GM12891 (cell line): ENCODE measurements around the gene ERGIC1. TPM values are rescaled to one million over a fixed set of nuclear protein-coding genes. Genes with fewer than 3 reads are reported as not detected.
A peak's percentile ranks its signal among the peaks of the same experiment; 100 is the strongest.
"Not testable (repeated sequence)": the region's sequence is repeated elsewhere in the genome, so short reads cannot be mapped to it uniquely, and the experiment has no call there.

Experiments
- DNase-seq: peaks from one replicate; pipeline ENCODE4 v3.0.0; 2011; ENCODE audit warnings: low spot score; ENCODE audit not compliant: insufficient read length
- FAIRE-seq: peaks from 2 replicates; lab custom pipeline; 2011; peaks lifted over from hg19 to GRCh38; lab: Jason Lieb, UNC
- PAX5 ChIP-seq: IDR thresholded peaks from 2 replicates; pipeline ENCODE4 v1.6.1; 2011; ENCODE audit warnings: low read length, moderate library complexity, mild to moderate bottlenecking; ENCODE audit not compliant: insufficient read depth, severe bottlenecking
- POLR2A ChIP-seq: IDR thresholded peaks from 2 replicates; pipeline ENCODE4 v1.6.1; 2011; ENCODE audit warnings: low read depth, low read length, control low read depth
- POLR2AphosphoS5 ChIP-seq: IDR thresholded peaks from 2 replicates; pipeline ENCODE4 v1.6.1; 2011; ENCODE audit warnings: low read depth, low read length, control low read depth
- POU2F2 ChIP-seq: IDR thresholded peaks from 2 replicates; pipeline ENCODE4 v1.6.1; 2011; ENCODE audit warnings: low read depth, mild to moderate bottlenecking, control low read depth, low read length, moderate library complexity
- SPI1 ChIP-seq: IDR thresholded peaks from 2 replicates; pipeline ENCODE4 v1.6.1; 2011; ENCODE audit warnings: low read depth, low read length, control low read depth
- TAF1 ChIP-seq: IDR thresholded peaks from 2 replicates; pipeline ENCODE4 v1.6.1; 2011; ENCODE audit warnings: low read depth, low read length, control low read depth
- polyA plus RNA-seq: library from polyadenylated mRNA; unstranded; fragments of >200 nt; gene quantifications from one replicate; pipeline ENCODE4 v1.2.1, GENCODE V29; 2012; ENCODE audit warnings: low read depth, missing spikeins, inconsistent platforms; ENCODE audit not compliant: missing spikeins

Gene ERGIC1
- polyA plus RNA-seq, result 57.4 TPM

GRCh38 chr5:172833686-172834414 is at the start of gene ERGIC1:
TSS of gene ERGIC1 (plus strand) at chr5:172834251. CDS start at chr5:172834414, 163 bp downstream.
- DNase-seq, result peak; percentile 79
- 0 out of 2 replicates have a peak, but pooled peaks have one; percentile 38 for TF ChIP-seq POLR2AphosphoS5
- no peak for TF ChIP-seq TAF1
- no peak for TF ChIP-seq PAX5
- 0 out of 2 replicates have a peak, but pooled peaks have one; percentile 10 for TF ChIP-seq SPI1
- TF ChIP-seq POLR2A, result peak; percentile 43; the same call in 1 of the 2 replicates
- peak; percentile 81 for FAIRE-seq

GRCh38 chr5:172785429-172786088 is 48.5 kb upstream of the ERGIC1 start:
- DNase-seq (no peak), FAIRE-seq (no peak)
- TF ChIP-seq SPI1 (no peak), POLR2AphosphoS5 (no peak), TAF1 (no peak), POLR2A (no peak), PAX5 (no peak), POU2F2 (no peak)

- TF ChIP-seq POU2F2 (no peak), TAF1 (no peak), POLR2AphosphoS5 (no peak), POLR2A (no peak), SPI1 (no peak), PAX5 (no peak)
- DNase-seq (no peak), FAIRE-seq (no peak)
These were observed 47.2 kb upstream of the ERGIC1 start for GRCh38 chr5:172786736-172787462.

- FAIRE-seq, DNase-seq: not testable (repeated sequence)
These were observed 46.5 kb upstream of the ERGIC1 start for GRCh38 chr5:172787538-172787937.

GRCh38 chr5:172788771-172789686 is 45.0 kb upstream of the ERGIC1 start:
- FAIRE-seq (no peak), DNase-seq (no peak)
- no peak for TF ChIP-seq PAX5
- TF ChIP-seq POU2F2, result no peak
- no peak for TF ChIP-seq POLR2A
- TF ChIP-seq SPI1, result no peak
- no peak for TF ChIP-seq POLR2AphosphoS5
- no peak for TF ChIP-seq TAF1

GRCh38 chr5:172789687-172790495 is 44.2 kb upstream of the ERGIC1 start:
- TF ChIP-seq PAX5 (no peak), SPI1 (no peak), POU2F2 (no peak), TAF1 (no peak), POLR2A (no peak), POLR2AphosphoS5 (no peak)
- DNase-seq (no peak), FAIRE-seq (no peak)

GRCh38 chr5:172790496-172790889 is 43.6 kb upstream of the ERGIC1 start:
- DNase-seq (no peak), FAIRE-seq (no peak)
- TF ChIP-seq POLR2AphosphoS5 (no peak), TAF1 (no peak), POU2F2 (no peak), PAX5 (no peak), SPI1 (no peak), POLR2A (no peak)

- no peak for TF ChIP-seq POLR2AphosphoS5
- no peak for TF ChIP-seq PAX5
- no peak for TF ChIP-seq POLR2A
- no peak for TF ChIP-seq SPI1
- no peak for TF ChIP-seq TAF1
- no peak for TF ChIP-seq POU2F2
- DNase-seq (no peak), FAIRE-seq (no peak)
These were observed 42.8 kb upstream of the ERGIC1 start for GRCh38 chr5:172791286-172791685.
